ENCODE results near the gene EXD3. TPM values are rescaled to one million over a fixed set of nuclear protein-coding genes. Genes with fewer than 3 reads are reported as not detected.
"Not testable (repeated sequence)": the region's sequence is repeated elsewhere in the genome, so short reads cannot be mapped to it uniquely, and the experiment has no call there.

EXD3 gene
- polyA plus RNA-seq, 5 donors: 10.9 to 22.0 (median 15.0) TPM

- no peak for DNase-seq
Observed at GRCh38 chr9:137393176-137394150, 29.5 kb downstream of the EXD3 start.

- DNase-seq: no peak
Observed at GRCh38 chr9:137392232-137393007, 30.5 kb downstream of the EXD3 start.

DNA sequence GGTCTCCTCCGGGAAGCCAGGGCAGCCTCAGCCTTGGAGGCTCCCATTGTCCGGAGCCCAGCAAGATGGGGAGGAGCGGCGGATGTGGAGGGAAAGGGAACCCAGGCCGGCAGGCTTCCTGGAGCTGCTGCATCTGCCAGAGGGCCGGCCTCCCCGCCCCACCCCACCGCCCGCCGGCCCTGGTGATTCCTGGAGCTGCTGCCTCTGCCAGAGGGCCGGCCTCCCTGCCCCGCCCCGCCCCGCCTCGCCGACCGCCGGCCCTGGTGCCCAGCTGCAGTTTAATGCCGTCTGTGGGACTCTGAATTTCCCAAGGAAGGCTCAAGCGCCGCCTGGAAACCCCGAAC, 31.6 kb downstream of the EXD3 start:
- DNase-seq: no peak

GRCh38 chr9:137390553-137391410, 32.2 kb downstream of the EXD3 start:
- DNase-seq: no peak

GRCh38 chr9:137389428-137389746, 33.6 kb downstream of the EXD3 start:
- no peak for DNase-seq

DNA sequence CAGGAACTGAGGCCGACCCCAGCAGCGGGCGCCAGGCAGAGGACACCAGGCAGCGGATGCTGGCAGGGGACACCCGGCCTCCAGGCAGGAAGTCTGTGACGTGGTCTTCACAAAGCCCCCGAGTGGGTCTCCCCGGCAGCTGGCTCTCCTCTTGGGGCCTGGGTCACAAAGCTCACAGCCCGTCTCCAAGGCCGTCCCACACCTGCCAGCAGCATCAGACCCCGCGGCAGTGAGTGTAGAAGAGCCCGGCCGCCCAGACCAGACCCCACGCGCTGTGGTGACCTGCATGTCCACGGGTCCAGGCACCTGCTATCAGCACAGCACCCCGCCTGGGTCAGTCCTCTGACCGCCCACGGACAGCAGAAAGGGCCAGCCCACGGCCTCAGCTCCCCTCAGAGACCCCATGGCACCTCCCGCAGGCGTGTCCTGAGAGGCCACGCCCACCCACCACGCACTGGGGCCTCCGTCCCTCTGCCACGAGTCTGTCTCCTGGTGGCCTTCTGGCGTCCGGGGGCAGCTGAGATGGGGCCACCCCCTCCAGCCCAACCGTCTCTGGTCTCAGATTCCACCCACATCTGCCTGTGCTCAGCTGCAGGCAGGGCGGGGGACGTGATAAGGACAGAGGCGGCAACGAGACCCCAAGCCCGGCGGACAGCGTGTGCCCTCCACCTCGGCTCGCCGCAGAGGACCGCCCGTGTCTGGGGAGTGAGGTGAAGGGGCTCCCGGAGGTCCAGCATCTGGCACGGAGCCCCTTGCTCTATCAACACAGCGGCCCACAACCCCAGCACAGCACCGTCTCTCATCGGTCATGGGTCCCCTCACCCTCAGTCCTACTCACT, 34.2 kb downstream of the EXD3 start:
- DNase-seq: no peak

DNA sequence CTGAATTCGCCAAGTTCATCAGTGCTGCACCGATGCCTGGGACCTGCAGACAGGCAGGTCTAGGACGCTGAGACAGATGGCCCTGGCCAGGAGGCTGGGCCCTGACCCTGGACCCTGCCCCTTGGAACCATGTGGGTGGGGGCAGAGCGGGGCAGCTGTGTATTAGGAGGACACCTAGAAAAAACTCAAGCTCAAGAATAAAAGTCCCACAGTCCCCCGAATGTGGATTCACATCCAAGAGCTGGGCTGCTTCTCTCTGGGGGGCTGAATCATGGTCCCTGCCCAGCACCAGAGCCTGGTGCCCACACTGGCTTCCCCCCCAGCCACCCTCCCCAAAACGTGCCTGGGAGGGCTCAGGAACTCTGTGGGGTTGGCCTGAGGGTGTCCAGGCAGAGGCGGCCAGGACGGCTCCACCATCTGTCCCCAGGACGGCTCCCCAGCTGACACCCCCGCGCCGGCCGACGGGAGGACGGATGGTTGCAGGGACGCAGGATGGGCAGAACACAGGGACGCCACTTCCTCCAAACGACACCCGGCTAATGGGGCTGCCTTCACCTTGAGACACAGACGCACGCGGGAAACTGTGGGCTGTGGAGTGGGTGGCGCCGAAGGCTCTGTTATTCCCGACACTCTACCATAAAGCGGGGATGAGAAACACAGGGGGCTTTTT, 34.9 kb downstream of the EXD3 start:
- no peak for DNase-seq

DNA sequence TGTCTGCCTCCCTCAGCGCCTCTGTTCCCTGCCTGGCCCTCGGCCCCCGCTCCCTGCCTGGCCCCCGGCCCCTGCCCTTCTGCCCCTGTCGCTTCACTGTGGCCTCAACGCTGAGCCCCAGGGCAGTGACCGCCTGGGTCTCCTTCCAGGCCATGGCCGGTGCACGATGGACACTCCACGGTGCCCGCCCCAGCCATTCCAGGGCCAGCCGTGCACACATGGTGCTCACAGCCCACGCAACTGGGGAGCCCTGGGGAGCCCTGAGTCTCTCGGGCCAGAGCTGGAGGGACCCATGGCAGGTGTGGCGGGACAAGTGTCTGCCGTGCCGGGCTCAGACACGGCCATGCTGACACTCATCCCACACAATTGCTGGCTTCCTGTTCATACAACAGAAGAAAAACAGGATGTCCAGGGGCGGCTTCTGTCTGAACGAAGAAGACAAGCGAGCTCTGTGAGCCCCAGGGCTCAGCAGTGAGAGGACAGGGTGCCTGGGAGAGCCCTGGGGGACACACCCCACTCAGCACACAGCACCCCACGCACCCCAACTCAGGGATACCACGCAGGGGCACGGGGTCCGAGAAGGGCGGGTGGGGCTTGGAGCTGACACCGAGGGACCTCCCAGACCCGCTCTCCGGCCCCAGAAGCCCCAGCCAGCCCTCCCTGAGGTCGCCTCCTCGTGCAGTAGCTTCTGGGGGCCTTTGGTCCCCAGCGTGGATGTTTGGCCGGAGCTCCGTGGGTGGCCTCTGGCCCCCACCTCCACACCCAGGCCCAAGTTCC, 35.7 kb downstream of the EXD3 start:
- no peak for DNase-seq

DNA sequence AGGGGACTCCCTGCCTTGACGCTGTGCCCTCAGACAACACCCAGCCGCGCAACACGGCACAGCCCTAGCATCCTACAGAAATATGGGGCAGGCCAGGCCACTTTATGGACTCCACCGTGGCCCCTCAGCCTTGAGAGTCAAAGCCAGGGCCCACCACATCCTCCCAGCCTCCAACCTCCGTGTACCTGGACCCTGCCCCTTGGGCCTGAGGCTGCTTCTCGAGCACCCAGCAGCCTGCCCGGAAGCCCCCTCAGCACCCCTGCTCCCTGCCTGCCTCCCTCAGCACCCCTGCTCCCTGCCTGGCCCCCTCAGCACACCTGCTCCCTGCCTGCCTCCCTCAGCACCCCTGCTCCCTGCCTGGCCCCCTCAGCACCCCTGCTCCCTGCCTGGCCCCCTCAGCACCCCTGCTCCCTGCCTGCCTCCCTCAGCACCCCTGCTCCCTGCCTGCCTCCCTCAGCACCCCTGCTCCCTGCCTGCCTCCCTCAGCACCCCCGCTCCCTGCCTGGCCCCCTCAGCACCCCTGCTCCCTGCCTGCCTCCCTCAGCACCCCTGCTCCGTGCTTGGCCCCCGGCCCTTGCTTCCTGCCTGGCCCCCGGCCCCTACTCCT, 36.4 kb downstream of the EXD3 start:
- DNase-seq: not testable (repeated sequence)

DNA sequence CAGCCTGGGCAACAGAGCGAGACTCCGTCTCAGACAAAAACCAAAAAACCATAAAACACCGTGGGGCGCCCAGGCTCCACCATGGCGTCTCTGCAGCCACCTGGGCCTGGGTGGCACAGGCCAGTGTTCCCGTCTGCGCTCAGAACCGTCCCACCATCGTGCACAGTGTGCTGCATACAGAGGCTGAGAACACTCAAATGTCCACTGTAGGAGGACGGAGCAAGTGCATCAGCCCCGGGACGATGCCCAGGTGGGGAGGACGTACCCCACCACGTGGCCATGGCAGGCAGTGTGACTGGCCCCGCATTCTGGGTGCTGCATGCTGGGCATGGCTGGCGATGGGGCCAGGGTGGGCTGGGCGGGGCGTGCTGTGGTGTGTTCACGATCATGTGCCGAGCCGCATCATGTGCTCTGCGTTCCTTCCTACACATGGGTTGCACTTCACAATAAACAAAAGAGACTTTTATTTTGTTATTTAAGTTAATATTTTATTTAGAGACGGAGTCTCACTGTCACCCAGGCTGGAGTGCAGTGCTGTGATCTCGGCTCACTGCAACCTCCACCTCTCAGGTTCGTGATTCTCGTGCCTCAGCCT, 37.8 kb downstream of the EXD3 start:
- DNase-seq: no peak

- DNase-seq: no peak
Observed at GRCh38 chr9:137383784-137384756, 38.9 kb downstream of the EXD3 start.

DNA sequence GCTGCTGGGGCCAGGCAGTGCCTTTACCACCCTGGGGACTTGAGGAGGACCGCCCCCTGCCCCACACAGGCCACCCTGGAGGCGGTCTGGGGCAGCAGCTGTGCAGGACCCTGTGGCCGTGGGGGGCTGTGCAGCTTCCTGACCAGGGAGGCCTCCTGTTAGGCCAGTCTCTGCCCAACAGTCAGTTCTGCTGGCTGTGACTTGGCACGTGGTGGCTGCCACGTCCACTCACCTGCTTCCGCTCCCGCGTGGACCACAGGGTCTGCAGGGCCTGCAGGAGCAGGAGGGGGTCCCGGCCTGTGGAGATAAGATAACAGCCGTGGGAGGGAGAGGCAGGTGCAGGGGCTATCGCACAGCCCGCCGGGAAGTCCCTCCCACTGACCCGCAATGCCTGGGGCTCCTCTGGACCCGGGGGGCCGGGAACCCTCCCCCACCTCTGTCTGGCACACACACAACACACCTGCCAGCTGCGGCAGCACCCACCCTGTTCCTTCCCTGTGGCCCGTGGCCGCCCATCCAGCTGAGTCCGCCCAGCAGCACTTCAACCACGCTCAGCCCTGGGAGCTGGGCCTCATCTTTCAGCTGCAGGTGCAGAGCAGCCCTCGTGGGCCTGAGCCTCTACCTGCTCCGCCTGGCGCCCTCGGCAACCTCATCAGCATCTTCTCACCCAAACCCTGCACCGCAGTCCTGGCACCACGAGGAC, 39.7 kb downstream of the EXD3 start:
- no peak for DNase-seq

DNA sequence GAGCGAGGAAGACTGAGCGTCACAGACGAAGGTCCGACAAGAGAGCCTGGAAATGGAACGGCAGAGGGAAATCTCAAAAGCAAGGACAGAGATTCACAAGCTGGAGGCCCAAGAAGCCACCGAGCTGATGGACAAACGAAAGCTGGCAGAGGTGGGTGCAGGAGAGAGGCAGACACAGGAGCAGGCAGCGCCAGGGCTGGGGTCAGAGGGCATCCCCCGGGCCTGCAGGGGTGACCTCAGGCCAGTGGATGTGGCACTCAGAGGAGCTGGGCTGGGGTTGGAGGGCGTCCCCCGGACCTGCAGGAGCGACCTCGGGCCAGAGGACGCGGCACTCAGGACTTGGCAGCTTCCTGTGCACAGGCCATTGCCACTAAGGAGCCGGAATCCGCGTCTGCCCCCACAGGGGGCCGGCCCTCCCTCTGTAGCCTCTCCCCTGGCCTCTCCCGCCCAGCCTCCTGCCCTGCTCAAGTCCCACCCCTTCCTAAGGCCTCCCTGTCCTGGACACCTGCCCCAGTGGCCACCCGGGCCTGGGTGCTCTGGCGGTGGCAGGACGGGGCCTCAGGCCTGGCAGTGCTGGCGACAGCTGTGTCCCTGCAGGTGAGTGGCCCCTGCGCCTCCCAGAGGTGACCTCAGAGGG, 40.4 kb downstream of the EXD3 start:
- DNase-seq: no peak

DNA sequence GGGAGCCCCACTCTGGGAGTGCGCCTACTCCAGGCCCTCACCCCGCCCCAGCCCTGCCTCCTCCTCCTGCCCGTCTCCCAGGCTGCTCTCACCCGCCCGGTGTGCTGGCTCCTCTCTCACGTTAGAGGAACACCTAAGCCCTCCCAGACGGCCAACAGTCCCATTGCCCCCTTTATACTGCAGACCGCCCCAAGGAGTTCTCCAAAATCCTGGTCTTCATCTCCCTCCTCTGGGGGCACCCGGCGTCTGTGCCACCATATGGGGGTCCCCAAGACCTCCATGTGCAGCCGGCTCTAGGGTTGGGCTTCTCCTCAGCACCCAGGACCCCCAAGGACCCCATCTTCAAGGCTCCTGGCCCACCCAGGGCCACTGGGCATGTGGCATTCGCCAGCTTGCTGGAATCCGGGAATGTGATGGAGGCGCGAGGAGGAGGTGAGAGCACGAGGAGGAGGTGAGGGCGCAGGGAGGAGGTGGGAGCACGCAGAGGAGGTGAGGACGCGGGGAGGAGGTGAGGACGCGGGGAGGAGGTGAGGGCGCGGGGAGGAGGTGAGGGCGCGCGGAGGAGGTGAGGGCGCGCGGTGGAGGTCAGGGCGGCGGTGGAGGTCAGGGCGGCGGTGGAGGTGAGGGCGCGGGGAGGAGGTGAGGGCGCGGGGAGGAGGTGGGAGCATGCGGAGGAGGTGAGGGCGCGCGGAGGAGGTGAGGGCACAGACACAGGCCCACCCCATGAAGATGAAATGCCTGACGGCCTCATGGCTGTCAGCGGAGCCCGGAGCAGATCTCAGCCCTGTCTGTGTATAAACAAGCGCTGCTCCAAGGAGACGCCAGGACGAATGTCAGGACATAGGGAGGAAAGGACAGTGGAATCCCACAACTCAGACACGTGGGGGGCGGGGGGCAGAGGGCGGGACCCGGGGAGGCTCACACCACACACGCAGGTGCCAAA, 41.2 kb downstream of the EXD3 start:
- DNase-seq: no peak

GRCh38 chr9:137380606-137381005, 42.4 kb downstream of the EXD3 start:
- DNase-seq: no peak
